Psoas muscle (tissue), 8 donors: ENCODE measurements around the gene ALG1. TPM values are rescaled to one million over a fixed set of nuclear protein-coding genes. Genes with fewer than 3 reads are reported as not detected.

Source experiments
- ATAC-seq, 4 donors: fragments of 200-7000 bp; cut with Tn5 transposase; one replicate each; pipeline ENCODE4 v1.9.1; 2020; ENCODE audit warnings: moderate library complexity in 3 of 4, mild to moderate bottlenecking in 2 of 4
- DNase-seq, 2 donors: peaks; one replicate each; pipeline ENCODE4 v3.0.0-alpha.2; 2020
- H3K27ac ChIP-seq: fragments of 200-600 bp; one replicate; pipeline ENCODE4 v1.8.0; 2022
- H3K27me3 ChIP-seq, 3 donors: fragments of 200-600 bp in 1 of 3; one replicate each; pipeline versions ENCODE4 v1.6.1 to v1.8.0; 2013 to 2022; ENCODE audit warnings: low read length in 2 of 3, mild to moderate bottlenecking in 2 of 3, moderate library complexity in 1 of 3; ENCODE audit not compliant: insufficient read depth in 3 of 3
- H3K36me3 ChIP-seq, 2 donors: fragments of 200-600 bp in 1 of 2; one replicate each; pipeline versions ENCODE4 v1.6.1 to v1.8.0; 2013 to 2022; ENCODE audit warnings: low read depth in 1 of 2, mild to moderate bottlenecking in 1 of 2, moderate library complexity in 1 of 2; ENCODE audit not compliant: insufficient read depth in 1 of 2
- H3K4me1 ChIP-seq: fragments of 200-600 bp; one replicate; pipeline ENCODE4 v1.8.0; 2022
- H3K4me3 ChIP-seq: fragments of 200-600 bp; one replicate; pipeline ENCODE4 v1.8.0; 2022; ENCODE audit warnings: mild to moderate bottlenecking
- H3K9me3 ChIP-seq: fragments of 200-600 bp; one replicate; pipeline ENCODE4 v1.8.0; 2022
- CTCF ChIP-seq: fragments of 200-600 bp; IDR thresholded peaks from one replicate; pipeline ENCODE4 v1.8.0; 2022; ENCODE audit warnings: antibody characterized with exemption
- WGBS, 3 donors: extraction: QIAGEN DNeasy Blood & Tissue Kit; methylation state at CpG; one replicate each; pipeline versions ENCODE4 v1.1.6 to v1.1.7; 2013; 5-methylcytosine and 5-hydroxymethylcytosine counted together
- intact Hi-C, 2 donors: fragments of 100-400 bp; cut with DNase I; formaldehyde crosslinking; loops; one replicate each; pipeline versions ENCODE4 v1.11.0 to v1.14.2; 2022
- polyA plus RNA-seq, 3 donors: library from polyadenylated mRNA; stranded (reverse); fragments of 200-250 nt; gene quantifications; one replicate each; pipeline ENCODE4 v1.2.3, GENCODE V29; 2013
- total RNA-seq, 4 donors: library from RNA; stranded (reverse); fragmentation: NEBNext Ultra II Directional in 2 of 4; extraction: Animal tissue kit (Norgen Biotek cat#: 25700) in 2 of 4; gene quantifications; one replicate each; pipeline versions ENCODE4 v1.2.1 to v1.2.4, GENCODE V29; 2021 to 2023
- donor health status: healthy with polysubstance abuse.
- donor health status: DM: no; HTN: no; CAD: no; lungs with moderate emphysema.
- donor health status: Bipolar disorder and iron deficiency.
- donor health status: healthy.
- donor health status: DM: yes; HTN: yes; CAD: no.
- donor health status: DM: no; HTN: no; CAD: no.
- donor health status: DM: no; HTN: no; CAD: no.
- donor health status: DM: yes; HTN: yes; CAD: no.

The ALG1 gene
- total and polyA plus RNA-seq, 7 donors, result 4.9 to 13.1 (median 7.3) TPM

GRCh38 chr16:5069854-5070253 lies 1.8 kb upstream of the ALG1 start:
- Histone ChIP-seq H3K4me1 (peaks cover 10% of the 10 kb centered on the region), H3K27me3 (no peaks in the 10 kb centered on the region), H3K4me3 (no peak overlapping the region), H3K36me3 (peaks cover 0 to 17% of the 10 kb centered on the region in 2 donors), H3K27ac (no peak overlapping the region), H3K9me3 (no peaks in the 10 kb centered on the region)
- no peak for TF ChIP-seq CTCF
- intact Hi-C loops, result no loop called here
- ATAC-seq, result no peak
- 87 to 93% (median 93%) methylated on average over 9 of the region's 9 CpGs for WGBS, 3 donors
- DNase-seq, result peak in 1 of 2 donors; percentile 2

- Histone ChIP-seq H3K4me1 (peaks cover 10% of the 10 kb centered on the region), H3K4me3 (no peak overlapping the region), H3K27ac (peak overlapping the region; percentile 81), H3K27me3 (no peaks in the 10 kb centered on the region), H3K36me3 (peaks cover 0 to 25% of the 10 kb centered on the region in 2 donors), H3K9me3 (no peaks in the 10 kb centered on the region)
- TF ChIP-seq CTCF, result no peak
- ATAC-seq (no peak), DNase-seq (no peak)
- 87 to 95% (median 90%) methylated on average over 15 of the region's 15 CpGs for WGBS, 3 donors
- intact Hi-C loops, result no loop called here
These were observed 1.0 kb upstream of the ALG1 start for GRCh38 chr16:5070431-5071186.

- TF ChIP-seq CTCF, result no peak
- Histone ChIP-seq H3K4me1 (peaks cover 10% of the 10 kb centered on the region), H3K36me3 (peaks cover 0 to 32% of the 10 kb centered on the region in 2 donors), H3K27me3 (no peaks in the 10 kb centered on the region), H3K27ac (peak overlapping the region; percentile 81), H3K9me3 (no peaks in the 10 kb centered on the region), H3K4me3 (peak overlapping the region; percentile 79)
- intact Hi-C loops, result no loop called here
- DNase-seq (no peak), ATAC-seq (no peak)
- 61 to 62% (median 62%) methylated on average over 7 of the region's 7 CpGs for WGBS, 3 donors
These were observed 332 bp upstream of the ALG1 start for GRCh38 chr16:5071341-5071680.

DNA sequence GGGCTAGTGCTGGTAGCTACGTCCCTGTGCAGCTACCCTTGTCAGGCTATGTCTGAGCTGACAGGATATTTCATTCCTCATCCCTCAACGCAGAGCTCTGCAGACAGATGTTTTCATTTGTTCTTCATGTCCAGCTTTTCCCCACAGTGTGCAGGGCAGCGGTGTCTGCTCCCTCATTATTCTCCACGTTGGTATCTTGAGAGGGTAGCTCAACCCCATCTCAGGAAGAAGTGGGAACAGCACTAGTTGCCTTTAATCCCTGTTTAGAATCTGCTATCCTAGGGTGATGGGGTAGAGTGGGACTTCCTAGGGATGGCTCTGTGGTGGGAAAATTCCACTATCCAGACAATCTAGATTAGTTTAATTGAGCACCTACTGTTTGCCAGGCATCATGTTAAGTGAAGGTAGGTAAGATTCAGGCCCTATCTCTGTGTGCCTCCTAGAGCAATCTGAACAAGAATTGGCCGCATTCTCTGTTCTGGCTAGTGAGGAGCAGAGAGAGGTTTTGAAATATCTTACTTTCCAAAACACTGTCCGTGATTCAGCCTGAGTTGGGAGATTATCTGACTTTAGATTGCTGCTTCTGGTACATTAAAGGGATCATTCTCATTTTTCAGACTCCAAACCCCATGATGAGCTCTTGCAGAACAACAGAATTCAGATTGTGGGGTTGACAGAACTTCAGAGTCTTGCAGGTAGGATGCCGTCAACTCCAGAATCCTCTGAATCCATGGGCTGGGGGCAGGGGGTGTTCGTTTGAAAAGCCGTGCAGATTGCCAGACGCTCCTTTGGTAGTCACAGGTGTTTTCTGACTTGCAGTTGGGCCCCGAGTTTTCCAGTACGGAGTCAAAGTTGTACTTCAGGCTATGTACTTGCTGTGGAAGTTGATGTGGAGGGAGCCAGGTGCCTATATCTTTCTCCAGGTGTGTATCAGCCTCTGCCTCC lies 963 bp downstream of the ALG1 start:
- H3K27ac ChIP-seq, result peak overlapping the region; percentile 81
- peak overlapping the region; percentile 79 for H3K4me3 ChIP-seq
- WGBS, 3 donors, result 54 to 62% (median 56%) methylated on average over 12 of the region's 12 CpGs
- no peaks in the 10 kb centered on the region for H3K27me3 ChIP-seq
- H3K4me1 ChIP-seq, result peaks cover 10% of the 10 kb centered on the region
- TF ChIP-seq CTCF, result no peak
- H3K36me3 ChIP-seq, result peaks cover 0 to 45% of the 10 kb centered on the region in 2 donors
- intact Hi-C loops, result no loop called here
- H3K9me3 ChIP-seq, result no peaks in the 10 kb centered on the region
- peak in 1 of 2 donors; percentile 5 for DNase-seq
- no peak for ATAC-seq
